ENCODE results near the gene CECR2.
"Not testable (repeated sequence)": the region's sequence is repeated elsewhere in the genome, so short reads cannot be mapped to it uniquely, and the experiment has no call there.

The CECR2 gene

GRCh38 chr22:17521971-17522370 lies 152.7 kb downstream of the CECR2 start:
- not testable (repeated sequence) for DNase-seq

DNA sequence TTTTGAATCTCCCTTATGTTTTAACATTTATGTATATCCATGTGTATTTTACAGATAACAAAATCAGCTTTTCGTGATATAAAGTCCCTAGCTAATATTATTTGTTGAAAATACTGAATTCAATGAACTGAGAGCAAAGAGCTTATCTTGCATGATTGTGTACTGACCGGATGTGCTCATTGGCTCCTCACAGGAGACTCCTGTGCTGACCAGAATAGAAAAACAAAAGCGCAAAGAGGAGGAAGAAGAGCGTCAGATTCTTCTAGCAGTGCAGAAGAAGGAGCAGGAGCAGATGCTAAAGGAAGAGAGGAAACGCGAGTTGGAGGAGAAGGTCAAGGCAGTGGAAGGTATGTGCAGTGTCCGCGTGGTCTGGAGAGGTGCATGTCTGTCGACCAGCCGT lies 154.7 kb downstream of the CECR2 start:
- DNase-seq, result no peak

- peak; percentile 66 for DNase-seq
Measured at GRCh38 chr22:17536269-17536668, 167.0 kb downstream of the CECR2 start.

DNA sequence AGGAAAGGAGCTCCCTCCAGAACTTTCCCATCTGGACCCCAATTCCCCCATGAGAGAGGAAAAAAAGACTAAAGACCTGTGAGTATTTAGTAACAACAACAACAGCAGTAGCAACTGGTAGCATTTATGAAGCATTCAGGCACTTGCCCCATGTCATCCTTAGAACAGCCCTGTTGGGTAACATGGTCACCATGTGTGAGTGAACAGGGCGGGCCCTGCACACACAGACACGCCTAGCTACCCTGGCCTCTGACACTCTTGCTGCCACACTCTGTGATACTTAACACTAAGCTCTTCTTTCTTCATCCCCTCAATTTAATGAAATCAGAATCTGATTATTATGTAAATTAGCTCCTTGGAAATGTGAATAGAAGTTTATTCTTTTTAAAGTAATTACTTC lies 167.9 kb downstream of the CECR2 start:
- DNase-seq, result no peak

- no peak for DNase-seq
Measured at GRCh38 chr22:17540481-17540880, 171.2 kb downstream of the CECR2 start.

DNA sequence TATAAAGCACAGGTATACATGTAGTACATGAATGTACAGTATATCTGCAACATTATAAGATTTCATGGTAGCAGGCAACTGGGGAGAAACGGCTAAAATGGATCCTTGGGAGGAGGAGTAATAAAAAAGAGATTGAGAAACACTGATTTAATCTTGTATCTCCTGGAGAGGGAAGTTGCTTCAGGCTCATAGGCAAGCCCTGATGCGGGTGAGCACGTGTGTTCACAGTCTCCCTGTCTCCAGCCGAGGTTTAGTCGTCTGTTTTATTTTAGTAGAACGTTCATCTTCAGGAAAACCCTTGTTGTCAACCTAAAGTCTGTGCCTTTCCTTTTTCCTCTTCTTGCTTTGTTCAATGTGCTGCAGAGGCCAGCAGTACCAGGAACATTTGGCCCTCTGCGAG lies 172.2 kb downstream of the CECR2 start:
- DNase-seq, result no peak

GRCh38 chr22:17542452-17542851 lies 173.2 kb downstream of the CECR2 start:
- DNase-seq, result no peak

GRCh38 chr22:17548010-17548755 lies 178.9 kb downstream of the CECR2 start:
- DNase-seq, result no peak

DNA sequence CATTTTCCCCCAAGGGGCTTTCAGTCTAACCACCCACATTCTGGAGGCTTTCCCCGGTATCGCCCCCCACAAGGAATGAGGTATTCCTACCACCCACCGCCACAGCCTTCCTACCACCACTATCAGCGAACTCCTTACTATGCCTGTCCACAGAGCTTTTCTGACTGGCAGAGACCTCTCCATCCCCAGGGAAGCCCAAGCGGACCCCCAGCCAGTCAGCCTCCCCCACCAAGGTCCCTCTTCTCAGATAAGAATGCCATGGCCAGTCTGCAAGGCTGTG lies 179.4 kb downstream of the CECR2 start:
- no peak for DNase-seq

DNA sequence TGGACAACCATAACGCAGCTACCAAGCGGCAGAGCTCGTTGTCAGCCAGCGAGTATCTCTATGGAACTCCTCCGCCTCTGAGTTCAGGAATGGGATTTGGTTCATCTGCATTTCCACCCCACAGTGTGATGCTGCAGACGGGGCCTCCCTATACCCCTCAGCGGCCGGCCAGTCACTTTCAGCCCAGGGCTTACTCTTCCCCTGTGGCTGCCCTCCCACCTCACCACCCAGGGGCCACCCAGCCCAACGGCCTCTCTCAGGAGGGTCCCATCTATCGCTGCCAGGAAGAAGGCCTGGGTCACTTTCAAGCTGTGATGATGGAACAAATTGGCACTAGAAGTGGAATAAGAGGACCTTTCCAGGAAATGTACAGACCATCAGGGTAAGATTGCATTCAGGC lies 179.9 kb downstream of the CECR2 start:
- no peak for DNase-seq

DNA sequence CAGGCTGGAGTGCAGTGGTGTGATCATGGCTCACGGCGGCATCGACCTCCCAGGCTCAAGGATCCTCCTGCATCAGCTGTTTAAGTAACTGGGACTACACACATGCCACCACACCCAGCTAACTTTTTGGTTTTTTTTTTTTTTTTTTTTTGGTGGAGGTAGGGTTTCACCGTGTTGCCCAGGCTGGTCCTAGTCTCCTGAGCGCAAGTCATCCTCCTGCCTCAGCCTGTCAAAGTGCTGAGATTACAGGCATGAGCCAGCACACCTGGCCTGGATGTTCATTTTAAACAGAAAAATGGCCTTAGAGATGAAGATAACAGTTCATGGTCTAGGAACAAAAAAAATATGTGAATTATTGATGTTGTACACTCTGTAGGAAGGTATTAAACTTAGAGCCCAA lies 180.4 kb downstream of the CECR2 start:
- no peak for DNase-seq

DNA sequence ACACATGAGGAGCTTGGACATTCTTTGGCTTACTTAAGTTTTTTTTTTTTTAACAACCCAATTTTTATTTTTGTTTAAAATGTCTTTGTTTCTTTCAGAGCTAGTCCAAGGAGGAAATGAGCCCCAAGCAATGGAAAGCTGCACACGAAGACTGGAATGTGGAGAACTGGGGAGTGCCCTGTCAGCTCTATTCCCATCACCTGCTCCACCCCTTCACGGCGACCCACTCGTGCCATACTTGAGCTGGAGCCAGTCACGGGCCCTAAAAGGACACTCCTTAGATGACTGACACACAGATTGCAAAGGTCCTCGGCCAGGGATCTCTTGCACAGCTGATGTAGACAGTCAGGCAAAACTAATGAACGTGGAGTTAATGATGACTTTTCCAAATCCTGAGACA lies 183.5 kb downstream of the CECR2 start:
- no peak for DNase-seq

GRCh38 chr22:17554814-17555213 lies 185.6 kb downstream of the CECR2 start:
- no peak for DNase-seq

DNA sequence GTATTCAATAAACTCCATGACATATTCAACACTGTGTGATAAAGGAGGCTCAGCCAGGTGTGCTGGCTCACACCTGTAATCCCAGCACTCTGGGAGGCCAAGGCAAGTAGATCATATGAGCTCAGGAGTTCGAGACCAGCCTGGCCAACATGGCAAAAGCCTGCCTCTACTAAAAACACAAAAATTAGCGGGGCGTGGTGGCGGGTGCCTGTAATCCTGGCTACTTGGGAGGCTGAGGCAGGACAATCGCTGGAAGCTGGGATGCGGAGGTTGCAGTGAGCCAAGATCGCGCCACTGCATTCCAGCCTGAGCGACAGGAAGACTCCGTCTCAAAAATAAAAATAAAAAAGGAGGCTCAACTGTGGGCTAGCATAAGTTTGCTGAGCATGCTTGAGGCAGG lies 189.9 kb downstream of the CECR2 start:
- DNase-seq, result no peak

- DNase-seq, result peak; percentile 86
Measured at GRCh38 chr22:17562906-17563870, 193.9 kb downstream of the CECR2 start, which contains the start of gene SLC25A18. SLC25A18 (plus strand) TSS chr22:17563498; CDS start chr22:17579945, 16,447 bp downstream.

- DNase-seq, result peak; percentile 69
Measured at GRCh38 chr22:17563936-17564391, 194.7 kb downstream of the CECR2 start.

DNA sequence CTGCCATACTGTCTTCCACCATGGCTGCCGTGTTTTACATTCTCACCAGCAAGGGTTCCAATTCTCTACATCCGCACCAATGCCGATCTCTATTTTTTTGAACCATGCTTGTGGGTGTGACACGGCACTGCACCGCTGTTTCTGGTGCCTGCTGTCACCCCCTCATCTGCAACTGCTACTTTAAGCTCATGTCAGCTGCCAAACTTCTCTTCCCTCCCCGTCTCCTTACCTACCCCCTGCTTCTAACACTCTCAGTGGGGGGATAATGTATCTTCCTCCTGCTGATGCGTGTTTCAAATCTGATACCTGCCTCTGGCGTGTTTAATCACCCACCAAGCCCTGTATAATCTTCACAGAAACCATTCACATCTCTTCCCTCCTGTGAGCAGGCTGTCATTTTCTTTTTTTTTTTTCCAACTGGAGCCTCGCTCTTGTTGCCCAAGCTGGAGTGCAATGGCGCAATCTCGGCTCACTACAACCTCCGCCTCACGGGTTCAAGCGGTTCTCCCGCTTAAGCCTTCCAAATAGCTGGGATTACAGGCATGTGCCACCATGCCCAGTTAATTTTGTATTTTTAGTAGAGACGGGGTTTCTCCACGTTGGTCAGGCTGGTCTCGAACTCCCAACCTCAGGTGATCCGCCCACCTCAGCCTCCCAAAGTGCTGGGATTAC lies 196.9 kb downstream of the CECR2 start:
- DNase-seq, result not testable (repeated sequence)

DNA sequence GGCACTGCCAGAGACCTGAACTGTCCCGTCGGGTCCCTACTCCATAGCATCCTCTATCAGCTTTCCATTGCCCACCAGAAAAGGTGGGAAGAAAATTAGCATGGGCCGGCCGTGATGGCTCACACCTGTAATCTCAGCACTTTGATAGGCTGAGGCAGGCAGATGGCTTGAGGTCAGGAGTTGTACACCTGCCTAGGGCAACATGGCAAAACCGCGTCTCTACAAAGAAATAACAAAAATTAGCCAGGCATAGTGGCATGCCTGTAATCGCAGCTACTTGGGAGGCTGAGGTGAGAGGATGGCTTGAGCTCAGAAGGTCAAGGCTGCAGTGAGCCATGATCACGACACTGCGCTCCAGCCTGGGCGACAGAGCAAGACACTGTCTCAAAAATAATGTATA lies 197.5 kb downstream of the CECR2 start:
- no peak for DNase-seq

GRCh38 chr22:17569971-17570511 lies 200.8 kb downstream of the CECR2 start:
- peak; percentile 69 for DNase-seq

- DNase-seq, result peak; percentile 82
Measured at GRCh38 chr22:17570851-17571631, 201.8 kb downstream of the CECR2 start.

DNA sequence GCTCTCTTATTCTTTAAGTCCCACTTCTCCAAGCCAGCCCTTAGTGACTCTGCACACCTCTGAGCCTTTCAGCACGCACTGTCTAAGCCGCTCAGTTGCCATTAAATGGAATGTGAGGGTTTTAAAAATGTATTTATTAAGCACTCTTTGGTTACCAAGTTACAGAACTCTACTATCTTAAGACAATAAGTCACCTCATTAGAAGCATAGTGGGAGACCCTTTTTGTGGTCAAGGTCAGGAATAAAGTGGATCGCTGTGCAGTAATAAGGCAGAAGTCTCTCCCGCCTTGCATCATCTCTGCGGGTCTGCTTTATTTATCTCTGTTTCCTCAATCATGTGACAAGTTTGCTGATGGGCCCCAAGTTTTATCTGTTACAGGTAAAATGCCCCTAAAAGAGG lies 205.9 kb downstream of the CECR2 start:
- no peak for DNase-seq

DNA sequence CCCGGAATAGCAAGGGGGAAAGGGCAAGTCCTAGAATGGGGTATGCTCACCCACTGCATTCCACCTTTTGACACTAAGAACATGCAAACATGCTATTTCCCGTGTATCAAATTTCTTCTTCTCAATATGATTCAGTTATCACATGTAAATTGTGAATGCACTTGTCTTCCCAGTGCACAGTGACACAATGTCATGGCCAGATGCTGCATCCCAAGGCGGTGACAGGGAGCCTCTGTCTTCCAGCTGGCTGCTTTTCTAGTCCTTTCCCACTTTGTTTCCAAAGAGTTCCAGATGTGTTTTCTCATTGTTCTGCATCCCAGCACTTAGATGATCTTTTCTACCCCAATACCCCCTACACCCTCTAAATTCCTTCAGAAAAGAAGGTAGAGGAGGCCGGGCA lies 206.4 kb downstream of the CECR2 start:
- DNase-seq, result peak; percentile 31

Data from midbrain (tissue), 1 donor.